Stimulated activated CD8-positive, alpha-beta memory T cell treated with anti-CD3 and anti-CD28 coated beads, Interleukin-15, amount 100 ng/mL, for 24 hours (primary cell): ENCODE measurements around the gene RBM28.

Experiments
- DNase-seq: peaks from one replicate; pipeline ENCODE4 v3.0.0-alpha.2; 2020; ENCODE audit warnings: low read depth

The RBM28 gene

GRCh38 chr7:128343554-128344430 lies at the start of gene RBM28:
RBM28 (minus strand) TSS chr7:128343908; CDS start chr7:128343793, 115 bp downstream.
- DNase-seq, result peak; percentile 57

- DNase-seq, result no peak
These were observed 49.0 kb upstream of the RBM28 start for GRCh38 chr7:128392446-128393327.

- no peak for DNase-seq
These were observed 48.1 kb upstream of the RBM28 start for GRCh38 chr7:128391805-128392204.

- DNase-seq, result no peak
These were observed 47.3 kb upstream of the RBM28 start for GRCh38 chr7:128390871-128391565.

- DNase-seq, result no peak
These were observed 46.1 kb upstream of the RBM28 start for GRCh38 chr7:128389618-128390329.

- no peak for DNase-seq
These were observed 45.4 kb upstream of the RBM28 start for GRCh38 chr7:128389085-128389617.

- no peak for DNase-seq
These were observed 44.4 kb upstream of the RBM28 start for GRCh38 chr7:128388145-128388485.

GRCh38 chr7:128387216-128388144 lies 43.8 kb upstream of the RBM28 start:
- DNase-seq, result peak; percentile 39

GRCh38 chr7:128385988-128386925 lies 42.5 kb upstream of the RBM28 start:
- DNase-seq, result no peak

- DNase-seq, result no peak
These were observed 41.0 kb upstream of the RBM28 start for GRCh38 chr7:128384726-128385125.

- DNase-seq, result no peak
These were observed 40.1 kb upstream of the RBM28 start for GRCh38 chr7:128383776-128384175.

- DNase-seq, result no peak
These were observed 37.6 kb upstream of the RBM28 start for GRCh38 chr7:128381161-128381821.

- DNase-seq, result no peak
These were observed 36.9 kb upstream of the RBM28 start for GRCh38 chr7:128380483-128381106.

GRCh38 chr7:128379900-128380479 lies 36.3 kb upstream of the RBM28 start:
- no peak for DNase-seq

GRCh38 chr7:128378637-128379036 lies 34.9 kb upstream of the RBM28 start:
- no peak for DNase-seq

- no peak for DNase-seq
These were observed 32.4 kb upstream of the RBM28 start for GRCh38 chr7:128376077-128376476.

- no peak for DNase-seq
These were observed 30.3 kb upstream of the RBM28 start for GRCh38 chr7:128374041-128374440.

GRCh38 chr7:128373606-128374005 lies 29.9 kb upstream of the RBM28 start:
- DNase-seq, result no peak
